SK-N-SH treated with all-trans-retinoic acid at 6 μM for 48 hours (cell line): Measurements from ENCODE around the gene METTL26.
A peak's percentile ranks its signal among the peaks of the same experiment; 100 is the strongest.

Source experiments
- ATAC-seq: fragments of 200-7000 bp; cut with Tn5 transposase; 3 replicates; pipeline ENCODE4 v1.9.1; 2020; ENCODE audit warnings: mild to moderate bottlenecking, moderate library complexity
- ARNTL ChIP-seq: fragments of 450-650 bp; formaldehyde crosslinking; IDR thresholded peaks from 2 replicates; pipeline ENCODE4 v1.5.0; 2020; ENCODE audit warnings: low read depth, mild to moderate bottlenecking, moderate library complexity, borderline replicate concordance
- BACH2 ChIP-seq: fragments of 250-450 bp; sonication (Bioruptor Pico); IDR thresholded peaks from 2 replicates; pipeline ENCODE4 v1.9.0; 2021; ENCODE audit warnings: mild to moderate bottlenecking, borderline replicate concordance
- CSDC2 ChIP-seq: fragments of 250-450 bp; sonication (Bioruptor Pico); IDR thresholded peaks from 2 replicates; pipeline ENCODE4 v1.5.0; 2020; ENCODE audit warnings: mild to moderate bottlenecking, moderate library complexity
- CSRNP3 ChIP-seq: fragments of 250-450 bp; sonication (Bioruptor Pico); IDR thresholded peaks from 2 replicates; pipeline ENCODE4 v1.5.1; 2021; ENCODE audit warnings: mild to moderate bottlenecking, moderate library complexity
- ESRRG ChIP-seq: fragments of 250-450 bp; sonication (Bioruptor Pico); IDR thresholded peaks from 2 replicates; pipeline ENCODE4 v1.6.1; 2021; ENCODE audit warnings: mild to moderate bottlenecking
- GLIS3 ChIP-seq: fragments of 250-450 bp; sonication (Bioruptor Pico); IDR thresholded peaks from 2 replicates; pipeline ENCODE4 v1.5.0; 2020; ENCODE audit warnings: mild to moderate bottlenecking, moderate library complexity
- OSR1 ChIP-seq: fragments of 250-450 bp; sonication (Bioruptor Pico); IDR thresholded peaks from 2 replicates; pipeline ENCODE4 v1.8.0; 2022; ENCODE audit warnings: moderate library complexity, mild to moderate bottlenecking, inconsistent platforms
- PATZ1 ChIP-seq: fragments of 250-450 bp; sonication (Bioruptor Pico); IDR thresholded peaks from 2 replicates; pipeline ENCODE4 v1.8.0; 2020; ENCODE audit warnings: mild to moderate bottlenecking, moderate library complexity, borderline replicate concordance
- SNAI2 ChIP-seq: fragments of 250-450 bp; sonication (Bioruptor Pico); IDR thresholded peaks from 2 replicates; pipeline ENCODE4 v1.5.0; 2020; ENCODE audit warnings: mild to moderate bottlenecking, moderate library complexity
- TOX ChIP-seq: fragments of 250-450 bp; sonication (Bioruptor Pico); IDR thresholded peaks from 2 replicates; pipeline ENCODE4 v1.8.0; 2021; ENCODE audit warnings: mild to moderate bottlenecking, moderate library complexity, borderline replicate concordance
- ZC3H10 ChIP-seq: fragments of 250-450 bp; sonication (Bioruptor Pico); IDR thresholded peaks from 2 replicates; pipeline ENCODE4 v1.5.1; 2021; ENCODE audit warnings: mild to moderate bottlenecking, moderate library complexity
- ZFP3 ChIP-seq: fragments of 250-450 bp; sonication (Bioruptor Pico); IDR thresholded peaks from 2 replicates; pipeline ENCODE4 v1.5.0; 2020; ENCODE audit warnings: mild to moderate bottlenecking, moderate library complexity
- ZFP30 ChIP-seq: fragments of 450-650 bp; formaldehyde crosslinking; IDR thresholded peaks from 2 replicates; pipeline ENCODE4 v1.5.0; 2022; ENCODE audit warnings: mild to moderate bottlenecking, moderate library complexity
- ZNF565 ChIP-seq: fragments of 450-650 bp; formaldehyde crosslinking; conservative IDR thresholded peaks from 2 replicates; pipeline ENCODE4 v1.5.0; 2020; ENCODE audit warnings: low read depth, mild to moderate bottlenecking, moderate library complexity
- ZNF8 ChIP-seq: fragments of 450-650 bp; formaldehyde crosslinking; IDR thresholded peaks from 2 replicates; pipeline ENCODE4 v1.5.0; 2020; ENCODE audit warnings: mild to moderate bottlenecking, moderate library complexity
- TF ChIP-seq, protein P1 (sequence below): fragments of 250-450 bp; sonication (Bioruptor Pico); IDR thresholded peaks from 2 replicates; pipeline ENCODE4 v1.8.0; 2021; ENCODE audit warnings: low read depth, mild to moderate bottlenecking, moderate library complexity, borderline replicate concordance
- TF ChIP-seq, protein P2 (sequence below): fragments of 250-450 bp; sonication (Bioruptor Pico); IDR thresholded peaks from 2 replicates; pipeline ENCODE4 v1.5.0; 2020; ENCODE audit warnings: mild to moderate bottlenecking, moderate library complexity

METTL26 gene

GRCh38 chr16:666572-666971, 30.5 kb upstream of the METTL26 start:
- ATAC-seq = no peak
- TF ChIP-seq ZNF565 = no peak
- TF ChIP-seq PATZ1 (CRISPR knock-in tag) = no peak

GRCh38 chr16:662597-662996, 26.5 kb upstream of the METTL26 start:
- no peak for TF ChIP-seq OSR1
- TF ChIP-seq ZC3H10 (CRISPR knock-in tag) = no peak
- no peak for TF ChIP-seq ARNTL
- no peak for TF ChIP-seq ZFP3 (CRISPR knock-in tag)
- no peak for TF ChIP-seq GLIS3
- no peak for TF ChIP-seq PATZ1 (CRISPR knock-in tag)
- no peak for TF ChIP-seq BACH2
- TF ChIP-seq, protein P1, sequence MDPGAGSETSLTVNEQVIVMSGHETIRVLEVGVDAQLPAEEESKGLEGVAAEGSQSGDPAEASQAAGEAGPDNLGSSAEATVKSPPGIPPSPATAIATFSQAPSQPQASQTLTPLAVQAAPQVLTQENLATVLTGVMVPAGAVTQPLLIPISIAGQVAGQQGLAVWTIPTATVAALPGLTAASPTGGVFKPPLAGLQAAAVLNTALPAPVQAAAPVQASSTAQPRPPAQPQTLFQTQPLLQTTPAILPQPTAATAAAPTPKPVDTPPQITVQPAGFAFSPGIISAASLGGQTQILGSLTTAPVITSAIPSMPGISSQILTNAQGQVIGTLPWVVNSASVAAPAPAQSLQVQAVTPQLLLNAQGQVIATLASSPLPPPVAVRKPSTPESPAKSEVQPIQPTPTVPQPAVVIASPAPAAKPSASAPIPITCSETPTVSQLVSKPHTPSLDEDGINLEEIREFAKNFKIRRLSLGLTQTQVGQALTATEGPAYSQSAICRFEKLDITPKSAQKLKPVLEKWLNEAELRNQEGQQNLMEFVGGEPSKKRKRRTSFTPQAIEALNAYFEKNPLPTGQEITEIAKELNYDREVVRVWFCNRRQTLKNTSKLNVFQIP (CRISPR knock-in tag) = no peak
- TF ChIP-seq ZNF565 = no peak
- TF ChIP-seq, protein P2, sequence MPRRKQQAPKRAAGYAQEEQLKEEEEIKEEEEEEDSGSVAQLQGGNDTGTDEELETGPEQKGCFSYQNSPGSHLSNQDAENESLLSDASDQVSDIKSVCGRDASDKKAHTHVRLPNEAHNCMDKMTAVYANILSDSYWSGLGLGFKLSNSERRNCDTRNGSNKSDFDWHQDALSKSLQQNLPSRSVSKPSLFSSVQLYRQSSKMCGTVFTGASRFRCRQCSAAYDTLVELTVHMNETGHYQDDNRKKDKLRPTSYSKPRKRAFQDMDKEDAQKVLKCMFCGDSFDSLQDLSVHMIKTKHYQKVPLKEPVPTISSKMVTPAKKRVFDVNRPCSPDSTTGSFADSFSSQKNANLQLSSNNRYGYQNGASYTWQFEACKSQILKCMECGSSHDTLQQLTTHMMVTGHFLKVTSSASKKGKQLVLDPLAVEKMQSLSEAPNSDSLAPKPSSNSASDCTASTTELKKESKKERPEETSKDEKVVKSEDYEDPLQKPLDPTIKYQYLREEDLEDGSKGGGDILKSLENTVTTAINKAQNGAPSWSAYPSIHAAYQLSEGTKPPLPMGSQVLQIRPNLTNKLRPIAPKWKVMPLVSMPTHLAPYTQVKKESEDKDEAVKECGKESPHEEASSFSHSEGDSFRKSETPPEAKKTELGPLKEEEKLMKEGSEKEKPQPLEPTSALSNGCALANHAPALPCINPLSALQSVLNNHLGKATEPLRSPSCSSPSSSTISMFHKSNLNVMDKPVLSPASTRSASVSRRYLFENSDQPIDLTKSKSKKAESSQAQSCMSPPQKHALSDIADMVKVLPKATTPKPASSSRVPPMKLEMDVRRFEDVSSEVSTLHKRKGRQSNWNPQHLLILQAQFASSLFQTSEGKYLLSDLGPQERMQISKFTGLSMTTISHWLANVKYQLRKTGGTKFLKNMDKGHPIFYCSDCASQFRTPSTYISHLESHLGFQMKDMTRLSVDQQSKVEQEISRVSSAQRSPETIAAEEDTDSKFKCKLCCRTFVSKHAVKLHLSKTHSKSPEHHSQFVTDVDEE (CRISPR knock-in tag) = no peak
- TF ChIP-seq SNAI2 (CRISPR knock-in tag) = no peak
- no peak for TF ChIP-seq CSDC2 (CRISPR knock-in tag)
- no peak for TF ChIP-seq ZNF8
- no peak for TF ChIP-seq ZFP30 (CRISPR knock-in tag)
- no peak for TF ChIP-seq ESRRG (CRISPR knock-in tag)
- no peak for ATAC-seq

- no peak for ATAC-seq
Measured at GRCh38 chr16:662095-662494, 26.0 kb upstream of the METTL26 start.

GRCh38 chr16:661184-661821, 25.2 kb upstream of the METTL26 start:
- peak; percentile 4; the same call in 2 of the 3 replicates for ATAC-seq

More at GRCh38 chr16:662095-662494, 26.0 kb upstream of the METTL26 start:
- no peak for TF ChIP-seq ARNTL

More at GRCh38 chr16:661184-661821, 25.2 kb upstream of the METTL26 start:
- no peak for TF ChIP-seq ESRRG (CRISPR knock-in tag)
- no peak for TF ChIP-seq TOX (CRISPR knock-in tag)
- TF ChIP-seq, protein P1 (CRISPR knock-in tag) = no peak
- no peak for TF ChIP-seq BACH2
- TF ChIP-seq ZNF565 = no peak
- no peak for TF ChIP-seq ARNTL
- TF ChIP-seq CSRNP3 = no peak
- TF ChIP-seq CSDC2 (CRISPR knock-in tag) = no peak
